ENCODE data around the gene RAB37.

- TF ChIP-seq, protein P1, sequence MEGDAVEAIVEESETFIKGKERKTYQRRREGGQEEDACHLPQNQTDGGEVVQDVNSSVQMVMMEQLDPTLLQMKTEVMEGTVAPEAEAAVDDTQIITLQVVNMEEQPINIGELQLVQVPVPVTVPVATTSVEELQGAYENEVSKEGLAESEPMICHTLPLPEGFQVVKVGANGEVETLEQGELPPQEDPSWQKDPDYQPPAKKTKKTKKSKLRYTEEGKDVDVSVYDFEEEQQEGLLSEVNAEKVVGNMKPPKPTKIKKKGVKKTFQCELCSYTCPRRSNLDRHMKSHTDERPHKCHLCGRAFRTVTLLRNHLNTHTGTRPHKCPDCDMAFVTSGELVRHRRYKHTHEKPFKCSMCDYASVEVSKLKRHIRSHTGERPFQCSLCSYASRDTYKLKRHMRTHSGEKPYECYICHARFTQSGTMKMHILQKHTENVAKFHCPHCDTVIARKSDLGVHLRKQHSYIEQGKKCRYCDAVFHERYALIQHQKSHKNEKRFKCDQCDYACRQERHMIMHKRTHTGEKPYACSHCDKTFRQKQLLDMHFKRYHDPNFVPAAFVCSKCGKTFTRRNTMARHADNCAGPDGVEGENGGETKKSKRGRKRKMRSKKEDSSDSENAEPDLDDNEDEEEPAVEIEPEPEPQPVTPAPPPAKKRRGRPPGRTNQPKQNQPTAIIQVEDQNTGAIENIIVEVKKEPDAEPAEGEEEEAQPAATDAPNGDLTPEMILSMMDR (IDR thresholded peaks at IDR 0.05) = no peak
- TF ChIP-seq REST (IDR thresholded peaks at IDR 0.05; ENCODE audit: insufficient read depth in 1 of 2, low read depth in 2 of 2, low read length in 1 of 2) (no peak), TCF7L2 (IDR thresholded peaks at IDR 0.05; ENCODE audit: low read depth, low read length) (no peak)
These were observed 7.2 kb upstream of the RAB37 start for GRCh38 chr17:74729866-74730265.
